Retinal pigment epithelial cell (primary cell): ENCODE measurements around the gene SORCS2.

Source experiments
- DNase-seq: peaks from one replicate; pipeline ENCODE4 v3.0.0-alpha.2; 2010; ENCODE audit warnings: low read depth
- H3K4me3 ChIP-seq: 2 replicates; pipeline ENCODE4 v1.5.1; 2011; ENCODE audit warnings: mild to moderate bottlenecking, low read length, control low read depth, moderate library complexity
- TF ChIP-seq, protein P1 (sequence below): conservative IDR thresholded peaks from 2 replicates; pipeline ENCODE4 v1.5.1; 2011; ENCODE audit warnings: low read depth, low read length, control low read depth, inconsistent platforms

The SORCS2 gene

DNA sequence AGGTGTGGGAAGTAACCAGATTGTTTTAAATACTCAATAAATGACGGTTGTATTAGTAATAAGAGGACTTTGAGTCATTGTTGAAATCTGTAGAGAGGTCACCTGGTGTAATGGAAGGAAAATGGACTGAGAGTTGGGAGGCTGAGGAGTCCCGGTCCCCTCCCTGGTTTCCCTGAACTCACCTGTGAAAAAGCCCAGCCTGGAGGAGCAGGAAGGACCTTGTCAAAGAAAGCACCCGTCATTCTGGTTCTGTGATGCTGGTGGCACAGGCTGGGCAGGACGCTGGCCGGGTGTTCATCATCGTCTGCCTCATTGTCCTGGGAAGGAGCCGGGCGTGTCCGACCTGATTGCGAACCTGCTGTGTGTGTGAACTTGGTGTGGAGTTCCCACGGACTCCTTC, 70.8 kb downstream of the SORCS2 start:
- TF ChIP-seq, protein P1, sequence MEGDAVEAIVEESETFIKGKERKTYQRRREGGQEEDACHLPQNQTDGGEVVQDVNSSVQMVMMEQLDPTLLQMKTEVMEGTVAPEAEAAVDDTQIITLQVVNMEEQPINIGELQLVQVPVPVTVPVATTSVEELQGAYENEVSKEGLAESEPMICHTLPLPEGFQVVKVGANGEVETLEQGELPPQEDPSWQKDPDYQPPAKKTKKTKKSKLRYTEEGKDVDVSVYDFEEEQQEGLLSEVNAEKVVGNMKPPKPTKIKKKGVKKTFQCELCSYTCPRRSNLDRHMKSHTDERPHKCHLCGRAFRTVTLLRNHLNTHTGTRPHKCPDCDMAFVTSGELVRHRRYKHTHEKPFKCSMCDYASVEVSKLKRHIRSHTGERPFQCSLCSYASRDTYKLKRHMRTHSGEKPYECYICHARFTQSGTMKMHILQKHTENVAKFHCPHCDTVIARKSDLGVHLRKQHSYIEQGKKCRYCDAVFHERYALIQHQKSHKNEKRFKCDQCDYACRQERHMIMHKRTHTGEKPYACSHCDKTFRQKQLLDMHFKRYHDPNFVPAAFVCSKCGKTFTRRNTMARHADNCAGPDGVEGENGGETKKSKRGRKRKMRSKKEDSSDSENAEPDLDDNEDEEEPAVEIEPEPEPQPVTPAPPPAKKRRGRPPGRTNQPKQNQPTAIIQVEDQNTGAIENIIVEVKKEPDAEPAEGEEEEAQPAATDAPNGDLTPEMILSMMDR = no peak
- DNase-seq = no peak
- H3K4me3 ChIP-seq = no peak overlapping the region

DNA sequence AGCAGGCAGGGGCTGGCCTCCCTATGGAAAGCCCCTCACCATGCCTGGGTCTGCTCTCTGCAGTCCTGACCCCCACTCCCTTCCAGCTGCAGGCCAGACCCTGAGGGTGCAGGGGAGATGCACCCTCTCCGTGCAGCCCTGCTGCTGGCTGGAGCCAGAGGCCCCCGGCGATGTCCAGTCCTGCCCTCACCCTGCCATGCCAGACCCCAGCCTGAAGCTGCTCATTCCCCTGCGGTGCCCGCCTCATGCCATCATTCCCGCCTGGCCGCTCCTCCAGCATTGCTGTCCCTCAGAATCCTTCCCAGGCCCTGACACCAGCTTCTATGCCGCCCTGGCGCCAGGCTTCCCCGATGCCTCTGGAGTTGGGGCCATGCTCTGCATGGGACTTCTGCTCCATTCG, 72.4 kb downstream of the SORCS2 start:
- TF ChIP-seq, protein P1 = no peak
- H3K4me3 ChIP-seq = no peak overlapping the region
- no peak for DNase-seq

DNA sequence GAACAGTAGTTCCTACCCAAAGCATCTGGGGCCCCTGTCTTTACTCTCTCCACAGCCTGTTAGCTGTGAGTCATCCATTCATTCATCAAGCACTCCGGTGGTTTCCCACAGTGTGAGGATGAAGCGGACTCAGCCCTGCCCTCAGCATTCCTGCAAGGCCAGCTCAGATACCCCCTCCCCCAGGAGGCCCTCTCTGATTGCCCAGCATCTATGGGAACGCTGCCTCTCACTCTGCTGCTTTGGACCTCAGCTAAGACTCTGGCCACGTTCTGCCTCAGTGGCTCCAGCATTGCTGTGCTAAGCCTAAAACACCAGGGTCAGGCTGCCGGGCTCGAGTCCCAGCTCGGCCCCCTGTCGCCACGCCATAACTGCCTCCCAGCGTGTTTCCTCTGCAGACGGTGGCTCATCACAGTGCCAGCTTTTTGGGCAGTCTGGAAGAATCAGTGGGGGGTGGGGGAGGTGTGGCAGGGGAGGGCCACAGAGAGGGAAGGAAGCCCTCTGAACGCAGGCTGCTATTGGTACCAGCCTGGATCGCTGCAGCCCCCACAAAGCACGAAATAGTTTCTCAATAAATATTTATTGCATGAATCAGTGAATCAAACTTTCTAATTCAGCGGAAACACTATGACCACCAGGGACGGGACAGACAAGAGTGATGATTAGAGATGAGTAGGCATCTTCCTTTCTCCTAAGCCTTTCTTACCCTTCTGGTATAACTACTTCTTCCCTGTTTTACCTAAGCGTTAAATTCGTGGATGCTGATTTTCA, 74.4 kb downstream of the SORCS2 start:
- H3K4me3 ChIP-seq = no peak overlapping the region
- TF ChIP-seq, protein P1 = no peak
- DNase-seq = peak; percentile 5

DNA sequence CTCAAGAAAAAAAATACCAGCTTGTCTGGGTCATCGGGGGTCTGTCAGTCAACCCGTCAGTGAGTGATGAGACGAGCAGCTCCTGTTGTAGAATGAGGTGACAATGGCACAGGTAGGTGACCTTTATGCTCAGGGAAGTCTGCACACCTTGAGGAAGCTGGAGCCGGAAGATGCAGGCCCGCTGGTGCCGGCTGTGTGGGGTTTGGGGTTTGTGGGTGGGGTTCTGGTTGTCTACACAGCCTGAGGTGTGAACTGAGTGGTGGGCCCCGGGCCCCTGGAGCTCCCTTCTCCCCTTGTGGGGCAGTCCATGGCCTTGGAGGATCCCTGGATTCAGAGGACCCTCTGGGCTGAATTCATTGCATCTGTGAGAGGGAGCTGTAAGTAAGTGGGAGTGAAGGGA, 75.5 kb downstream of the SORCS2 start:
- TF ChIP-seq, protein P1 = no peak
- no peak overlapping the region for H3K4me3 ChIP-seq
- DNase-seq = no peak

DNA sequence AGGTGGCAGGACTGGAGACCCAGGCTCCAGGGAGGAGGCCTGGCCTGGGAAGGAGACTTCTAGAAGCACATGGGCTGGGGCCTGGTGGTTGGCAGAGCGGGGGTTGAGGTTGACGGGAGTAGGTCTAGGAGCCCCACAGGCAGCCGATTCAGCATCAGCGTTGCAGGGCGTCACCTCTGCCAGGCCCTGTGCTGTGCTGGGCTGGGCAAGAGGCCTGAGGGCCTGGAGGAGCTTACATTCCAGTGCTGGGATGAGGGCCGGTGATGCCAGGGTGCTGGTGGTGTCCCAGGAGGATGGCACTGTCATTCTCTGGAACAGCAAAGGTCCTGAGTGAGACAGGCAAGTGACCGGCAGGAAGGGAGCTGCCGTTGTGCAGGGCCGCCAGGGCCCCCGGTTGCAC, 76.6 kb downstream of the SORCS2 start:
- H3K4me3 ChIP-seq = no peak overlapping the region
- no peak for DNase-seq
- TF ChIP-seq, protein P1 = no peak

DNA sequence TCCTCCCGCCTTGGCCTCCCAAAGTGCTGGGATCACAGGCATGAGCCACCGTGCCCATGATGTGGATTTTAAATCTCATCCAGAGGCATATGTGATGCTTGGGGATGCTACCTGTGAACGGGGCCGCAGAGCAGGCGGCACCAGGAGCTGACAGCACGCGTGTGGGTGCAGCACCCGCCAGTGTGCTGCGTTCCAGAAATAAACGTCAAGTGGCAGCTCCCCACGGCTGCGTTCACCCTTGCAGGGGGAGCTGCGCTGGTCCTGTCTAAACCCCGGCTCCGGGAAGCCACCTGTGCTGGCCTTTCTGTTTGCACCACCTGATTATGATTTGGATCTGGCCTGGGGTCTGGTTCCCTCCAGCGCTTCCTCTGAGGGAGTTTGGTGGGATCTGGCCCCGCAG, 77.8 kb downstream of the SORCS2 start:
- no peak overlapping the region for H3K4me3 ChIP-seq
- TF ChIP-seq, protein P1 = no peak
- no peak for DNase-seq

DNA sequence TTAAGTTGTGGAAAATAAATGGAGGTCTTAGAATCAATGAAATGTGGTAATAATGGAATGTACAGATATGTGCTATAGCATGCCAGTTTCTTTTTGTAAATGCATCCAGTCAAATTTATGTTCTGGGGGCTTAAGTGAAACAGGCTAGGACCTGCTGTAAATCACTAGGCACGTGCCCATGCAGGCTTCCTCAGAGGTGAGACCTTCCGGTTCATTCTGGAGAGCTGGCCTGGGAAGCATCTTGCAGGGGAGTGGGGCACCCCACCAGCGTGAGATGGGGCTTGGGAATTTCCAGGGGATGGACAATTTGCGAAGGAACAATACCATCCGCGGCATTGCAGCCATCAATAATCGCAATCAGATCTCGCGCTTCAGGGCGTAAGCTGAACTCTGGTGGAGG, 80.1 kb downstream of the SORCS2 start:
- TF ChIP-seq, protein P1 = no peak
- no peak overlapping the region for H3K4me3 ChIP-seq
- no peak for DNase-seq
